GM23248 (cell line): ENCODE data around the gene RNF207. TPM values are rescaled to one million over a fixed set of nuclear protein-coding genes. Genes with fewer than 3 reads are reported as not detected.
A peak's percentile ranks its signal among the peaks of the same experiment; 100 is the strongest.

Experiments used
- DNase-seq: peaks from one replicate; pipeline ENCODE4 v3.0.0-alpha.2; 2015
- H2AFZ ChIP-seq: fragments of 200-600 bp; sonication (generic); 2 replicates; pipeline ENCODE4 v1.6.1; 2016; ENCODE audit warnings: antibody characterized with exemption
- H3F3A ChIP-seq: fragments of 200-600 bp; sonication (generic); 2 replicates; pipeline ENCODE4 v1.6.1; 2016; ENCODE audit warnings: mild to moderate bottlenecking, antibody characterized with exemption, mixed run types; ENCODE audit not compliant: insufficient read depth
- H3K27ac ChIP-seq: fragments of 200-600 bp; sonication (generic); 2 replicates; pipeline ENCODE4 v1.5.1; 2016; ENCODE audit warnings: mild to moderate bottlenecking
- H3K27me3 ChIP-seq: fragments of 200-600 bp; sonication (generic); replicated peaks from 2 replicates; pipeline ENCODE4 v1.6.1; 2016; ENCODE audit warnings: mild to moderate bottlenecking; ENCODE audit not compliant: insufficient read depth
- H3K36me3 ChIP-seq: fragments of 200-600 bp; sonication (generic); 2 replicates; pipeline ENCODE4 v1.6.1; 2016; ENCODE audit warnings: low read depth, mild to moderate bottlenecking
- H3K4me1 ChIP-seq: fragments of 200-600 bp; sonication (generic); 2 replicates; pipeline ENCODE4 v1.6.1; 2016; ENCODE audit warnings: mild to moderate bottlenecking; ENCODE audit not compliant: insufficient read depth
- H3K4me2 ChIP-seq: fragments of 200-600 bp; sonication (generic); one replicate; pipeline ENCODE4 v1.6.1; 2016; ENCODE audit warnings: mild to moderate bottlenecking; ENCODE audit not compliant: unreplicated experiment
- H3K4me3 ChIP-seq: fragments of 200-600 bp; sonication (generic); 2 replicates; pipeline ENCODE4 v1.5.1; 2016; ENCODE audit warnings: mild to moderate bottlenecking
- H3K79me2 ChIP-seq: fragments of 200-600 bp; sonication (generic); 2 replicates; pipeline ENCODE4 v1.6.1; 2016; ENCODE audit warnings: mild to moderate bottlenecking; ENCODE audit not compliant: insufficient read depth
- H3K9ac ChIP-seq: fragments of 200-600 bp; sonication (generic); 2 replicates; pipeline ENCODE4 v1.6.1; 2016; ENCODE audit warnings: mild to moderate bottlenecking
- H3K9me2 ChIP-seq: fragments of 200-600 bp; sonication (generic); 2 replicates; pipeline ENCODE4 v1.6.1; 2016; ENCODE audit warnings: mixed run types, mild to moderate bottlenecking, moderate library complexity; ENCODE audit not compliant: insufficient read depth
- H3K9me3 ChIP-seq: fragments of 200-600 bp; sonication (generic); one replicate; pipeline ENCODE4 v1.6.1; 2017; ENCODE audit warnings: low read depth
- H4K20me1 ChIP-seq: fragments of 200-600 bp; sonication (generic); 2 replicates; pipeline ENCODE4 v1.6.0; 2016; ENCODE audit not compliant: insufficient read depth
- EZH2 ChIP-seq: fragments of 200-600 bp; sonication (generic); IDR thresholded peaks from 2 replicates; pipeline ENCODE4 v1.6.1; 2018; ENCODE audit warnings: antibody characterized with exemption, mild to moderate bottlenecking; ENCODE audit not compliant: insufficient read depth, poor library complexity, severe bottlenecking
- EZH2phosphoT487 ChIP-seq: fragments of 200-600 bp; sonication (generic); IDR thresholded peaks from 2 replicates; pipeline ENCODE4 v1.6.1; 2018; ENCODE audit warnings: antibody characterized with exemption, moderate library complexity, mild to moderate bottlenecking, low read depth; ENCODE audit not compliant: insufficient read depth
- WGBS, 2 experiments: methylation state at CpG; one replicate each; pipeline ENCODE4 v1.1.6; 2015 to 2017; ENCODE audit warnings: low lambda C conversion rate in 2 of 2, low coverage in 1 of 2; ENCODE audit errors: missing lambda C conversion rate in 2 of 2; 5-methylcytosine and 5-hydroxymethylcytosine counted together
- in situ Hi-C: fragments of 300-500 bp; cut with MboI; formaldehyde crosslinking; loops from 2 replicates; pipeline ENCODE4 v1.15.0; 2020
- polyA plus RNA-seq: library from polyadenylated mRNA; unstranded; fragments of >200 nt; fragmentation: Nextera tagmentation; extraction: Ambion mirVana; gene quantifications from 2 replicates; pipeline ENCODE4 v1.2.1, GENCODE V29; 2016
- total RNA-seq: library from RNA; depleted of rRNA; stranded (reverse); fragments of >200 nt; shearing (Covaris generic); gene quantifications from 2 replicates; pipeline ENCODE4 v1.2.3, GENCODE V29; 2014

The RNF207 gene
- total and polyA plus RNA-seq, 2 experiments from 2014 or later: 8.6 to 30.3 TPM

GRCh38 chr1:6191968-6192367, 14.0 kb upstream of the RNF207 start:
- DNase-seq: no peak
- Histone ChIP-seq H3K79me2 (peaks cover 97% of the 10 kb centered on the region), H3F3A (0 out of 2 replicates have a peak, but pooled peaks cover 7% of the 10 kb centered on the region), H3K4me2 (no peak overlapping the region), H3K4me1 (no peaks in the 10 kb centered on the region), H3K9me2 (no peaks in the 10 kb centered on the region), H3K4me3 (no peak overlapping the region), H2AFZ (no peak overlapping the region), H3K36me3 (peaks cover 37% of the 10 kb centered on the region), H4K20me1 (peaks cover 13% of the 10 kb centered on the region; the same call in 1 of the 2 replicates), H3K9me3 (no peaks in the 10 kb centered on the region), H3K27me3 (no peaks in the 10 kb centered on the region), H3K27ac (no peak overlapping the region), H3K9ac (no peak overlapping the region)
- TF ChIP-seq EZH2 (no peak), EZH2phosphoT487 (no peak)
- WGBS, 2 experiments: 62 to 100% methylated on average over 1 of the region's 1 CpG
- in situ Hi-C loops: no loop called here

GRCh38 chr1:6197746-6198427, 8.0 kb upstream of the RNF207 start:
- H4K20me1 ChIP-seq: 0 out of 2 replicates have a peak, but pooled peaks cover 11% of the 10 kb centered on the region
- WGBS, 2 experiments: 72 to 78% methylated on average over 6 of the region's 6 CpGs
- peaks cover 65% of the 10 kb centered on the region for H3K79me2 ChIP-seq
- H3K4me3 ChIP-seq: peak overlapping the region; percentile 82
- H3K9ac ChIP-seq: peak overlapping the region; percentile 97
- no peak overlapping the region for H2AFZ ChIP-seq
- H3K27ac ChIP-seq: peak overlapping the region; percentile 79; the same call in 1 of the 2 replicates
- in situ Hi-C loops: no loop called here
- TF ChIP-seq EZH2 (no peak), EZH2phosphoT487 (no peak)
- H3K9me2 ChIP-seq: no peaks in the 10 kb centered on the region
- peaks cover 11% of the 10 kb centered on the region for H3K4me1 ChIP-seq
- peak overlapping the region; percentile 95 for H3K4me2 ChIP-seq
- H3K9me3 ChIP-seq: no peaks in the 10 kb centered on the region
- no peaks in the 10 kb centered on the region for H3F3A ChIP-seq
- DNase-seq: peak; percentile 35
- H3K36me3 ChIP-seq: peaks cover 29% of the 10 kb centered on the region
- H3K27me3 ChIP-seq: no peaks in the 10 kb centered on the region

- in situ Hi-C loops: no loop called here
Measured at GRCh38 chr1:6198646-6199297, 7.1 kb upstream of the RNF207 start.

GRCh38 chr1:6199298-6200187, 6.4 kb upstream of the RNF207 start, which contains the start of gene RPL22:
RPL22 (minus strand) TSS chr1:6199595; CDS start chr1:6199573, 22 bp downstream.
- Histone ChIP-seq H3K9ac (peak within 1 kb of the TSS; percentile 97), H3K36me3 (peaks cover 18% of the 10 kb centered on the region), H3K9me3 (no peaks in the 10 kb centered on the region), H3K79me2 (peaks cover 48% of the 10 kb centered on the region), H3K27me3 (no peaks in the 10 kb centered on the region), H4K20me1 (0 out of 2 replicates have a peak, but pooled peaks cover 11% of the 10 kb centered on the region), H2AFZ (peak within 1 kb of the TSS; percentile 97), H3K4me3 (peak within 1 kb of the TSS; percentile 82), H3K4me1 (peaks cover 11% of the 10 kb centered on the region), H3F3A (no peaks in the 10 kb centered on the region), H3K4me2 (peak within 1 kb of the TSS; percentile 95), H3K27ac (peak within 1 kb of the TSS; percentile 79), H3K9me2 (no peaks in the 10 kb centered on the region)
- in situ Hi-C loops: no loop called here
- 1% methylated on average over 43 to 45 of the region's 53 CpGs for WGBS, 2 experiments
- no peak for TF ChIP-seq EZH2phosphoT487
- TF ChIP-seq EZH2: no peak
- DNase-seq: peak; percentile 100

More at GRCh38 chr1:6198646-6199297, 7.1 kb upstream of the RNF207 start:
- peak overlapping the region; percentile 57 for H2AFZ ChIP-seq
- no peaks in the 10 kb centered on the region for H3F3A ChIP-seq
- H3K9me2 ChIP-seq: no peaks in the 10 kb centered on the region
- WGBS, 2 experiments: 1 to 2% methylated on average over 31 of the region's 31 CpGs
- H3K36me3 ChIP-seq: peaks cover 25% of the 10 kb centered on the region
- H4K20me1 ChIP-seq: 0 out of 2 replicates have a peak, but pooled peaks cover 11% of the 10 kb centered on the region
- H3K9ac ChIP-seq: peak overlapping the region; percentile 97
- no peaks in the 10 kb centered on the region for H3K27me3 ChIP-seq
- H3K9me3 ChIP-seq: no peaks in the 10 kb centered on the region
- peak overlapping the region; percentile 79 for H3K27ac ChIP-seq
- TF ChIP-seq EZH2 (no peak), EZH2phosphoT487 (no peak)
- H3K4me3 ChIP-seq: peak overlapping the region; percentile 82
- peak; percentile 64 for DNase-seq
- peaks cover 56% of the 10 kb centered on the region for H3K79me2 ChIP-seq
- peak overlapping the region; percentile 95 for H3K4me2 ChIP-seq
- peaks cover 11% of the 10 kb centered on the region for H3K4me1 ChIP-seq
